ENCODE data around the gene TCF7L1. TPM values are rescaled to one million over a fixed set of nuclear protein-coding genes. Genes with fewer than 3 reads are reported as not detected.

Gene TCF7L1
- polyA plus RNA-seq, 3 donors = 0.05 to 0.09 TPM; not detected in 1

DNA sequence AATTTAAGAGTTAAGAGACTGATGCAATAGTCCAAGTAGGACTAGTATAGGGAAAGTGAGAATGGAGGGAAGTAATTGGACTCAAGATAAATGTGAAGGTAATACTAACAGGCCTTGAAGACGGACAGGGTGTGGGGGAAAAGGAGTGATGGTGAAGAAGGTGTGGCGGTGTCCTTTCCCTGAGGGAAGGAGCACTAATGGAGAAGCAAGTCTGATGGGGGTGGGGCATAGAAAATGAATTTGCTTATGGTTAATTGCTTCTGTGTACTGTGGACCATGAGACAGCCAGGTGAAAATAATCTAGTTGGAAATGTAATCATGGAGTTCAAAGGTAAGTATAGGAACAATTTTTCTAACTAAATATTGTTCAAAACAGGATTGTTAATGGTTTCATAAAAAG, 201.7 kb downstream of the TCF7L1 start:
- no peak overlapping the region for H3K4me2 ChIP-seq (replicated peaks; ENCODE audit: extremely low read depth, low read length, poor library complexity, severe bottlenecking)
- Mint-ChIP-seq H3K27me3 (ENCODE audit: low read depth in 3 of 3) (peaks cover 2 to 11% (median 3%) of the 10 kb centered on the region in 3 donors), H3K27ac (no peak overlapping the region), H3K4me3 (no peak overlapping the region), H3K9me3 (peaks cover 0 to 6% (median 2%) of the 10 kb centered on the region in 7 donors), H3K4me1 (no peaks in the 10 kb centered on the region), H3K36me3 (no peaks in the 10 kb centered on the region)
- H2AFZ ChIP-seq (ENCODE audit: insufficient read depth, low read depth, low read length, poor library complexity, severe bottlenecking) = no peak overlapping the region
- H3K27ac ChIP-seq (ENCODE audit: low read depth in 1 of 2, low read length in 2 of 2) = no peak overlapping the region
- no peaks in the 10 kb centered on the region for H3K27me3 ChIP-seq (ENCODE audit: control insufficient read depth in 2 of 2, insufficient read depth in 2 of 2, low read length in 2 of 2)
- no peak overlapping the region for H3K4me3 ChIP-seq (replicated peaks in 1 of 3; ENCODE audit: low read depth in 2 of 3, low read length in 3 of 3)
- H3K4me1 ChIP-seq (ENCODE audit: control insufficient read depth in 1 of 2, insufficient read depth in 2 of 2, low read length in 2 of 2) = no peaks in the 10 kb centered on the region
- no peak overlapping the region for H3K9ac ChIP-seq (ENCODE audit: insufficient read depth, low read length, poor library complexity, severe bottlenecking)
- intact Hi-C loops (cut with micrococcal nuclease) = no loop called here
- H3K36me3 ChIP-seq (replicated peaks in 1 of 2; ENCODE audit: control insufficient read depth in 1 of 2, insufficient read depth in 2 of 2, low read length in 2 of 2) = no peaks in the 10 kb centered on the region
- H4K20me1 ChIP-seq (ENCODE audit: insufficient read depth, low read length) = no peaks in the 10 kb centered on the region
- no peaks in the 10 kb centered on the region for H3K9me3 ChIP-seq (replicated peaks in 1 of 2; ENCODE audit: control insufficient read depth in 1 of 2, insufficient read depth in 1 of 2, low read length in 2 of 2)
- no peaks in the 10 kb centered on the region for H3K79me2 ChIP-seq (ENCODE audit: insufficient read depth, low read length)
- TF ChIP-seq, protein P1, sequence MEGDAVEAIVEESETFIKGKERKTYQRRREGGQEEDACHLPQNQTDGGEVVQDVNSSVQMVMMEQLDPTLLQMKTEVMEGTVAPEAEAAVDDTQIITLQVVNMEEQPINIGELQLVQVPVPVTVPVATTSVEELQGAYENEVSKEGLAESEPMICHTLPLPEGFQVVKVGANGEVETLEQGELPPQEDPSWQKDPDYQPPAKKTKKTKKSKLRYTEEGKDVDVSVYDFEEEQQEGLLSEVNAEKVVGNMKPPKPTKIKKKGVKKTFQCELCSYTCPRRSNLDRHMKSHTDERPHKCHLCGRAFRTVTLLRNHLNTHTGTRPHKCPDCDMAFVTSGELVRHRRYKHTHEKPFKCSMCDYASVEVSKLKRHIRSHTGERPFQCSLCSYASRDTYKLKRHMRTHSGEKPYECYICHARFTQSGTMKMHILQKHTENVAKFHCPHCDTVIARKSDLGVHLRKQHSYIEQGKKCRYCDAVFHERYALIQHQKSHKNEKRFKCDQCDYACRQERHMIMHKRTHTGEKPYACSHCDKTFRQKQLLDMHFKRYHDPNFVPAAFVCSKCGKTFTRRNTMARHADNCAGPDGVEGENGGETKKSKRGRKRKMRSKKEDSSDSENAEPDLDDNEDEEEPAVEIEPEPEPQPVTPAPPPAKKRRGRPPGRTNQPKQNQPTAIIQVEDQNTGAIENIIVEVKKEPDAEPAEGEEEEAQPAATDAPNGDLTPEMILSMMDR (IDR thresholded peaks at IDR 0.05) = no peak
- WGBS (ENCODE audit: insufficient coverage) = 50% methylated on average over 2 of the region's 2 CpGs
- no peak for DNase-seq

DNA sequence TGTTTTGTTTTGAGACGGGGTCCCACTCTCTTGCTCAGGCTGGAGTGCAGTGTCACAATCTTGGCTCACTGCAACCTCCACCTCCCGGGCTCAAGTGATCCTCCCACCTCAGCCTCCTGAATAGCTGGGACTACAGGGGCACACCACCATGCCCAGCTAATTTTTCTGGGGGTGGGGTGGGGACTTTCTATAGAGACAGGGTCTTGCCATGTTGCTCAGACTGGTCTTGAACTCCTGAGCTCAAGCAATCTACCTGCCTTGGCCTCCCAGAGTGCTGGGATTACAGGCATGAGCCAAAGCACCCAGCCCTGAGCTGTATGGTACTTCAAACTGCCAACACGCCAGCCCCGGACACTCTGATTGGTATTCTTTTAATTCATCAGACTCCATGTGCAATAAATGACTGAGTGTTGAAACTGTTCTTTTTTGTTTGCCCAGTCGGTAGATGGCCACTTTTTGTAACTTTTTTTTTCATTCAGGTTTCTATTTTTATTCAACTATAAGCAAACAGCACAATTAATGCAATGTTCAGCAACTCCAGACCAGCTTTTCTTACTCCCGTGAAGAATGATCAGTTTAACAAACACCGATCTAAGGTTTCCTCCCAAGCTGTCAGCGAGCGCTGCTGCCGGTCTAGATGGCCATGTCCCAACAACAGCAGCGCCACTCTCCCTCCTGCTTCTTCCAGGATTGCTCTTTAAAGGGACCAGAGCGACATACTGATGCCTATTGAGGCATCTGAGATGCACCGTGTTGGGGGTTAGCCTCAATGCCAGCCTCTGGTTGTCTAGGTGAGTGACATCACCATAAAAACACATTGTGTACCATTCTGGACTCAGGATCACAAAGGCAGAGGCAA, 207.1 kb downstream of the TCF7L1 start:
- no peak overlapping the region for H3K4me2 ChIP-seq (replicated peaks; ENCODE audit: extremely low read depth, low read length, poor library complexity, severe bottlenecking)
- no peak overlapping the region for H3K9ac ChIP-seq (ENCODE audit: insufficient read depth, low read length, poor library complexity, severe bottlenecking)
- H3K27ac ChIP-seq (ENCODE audit: low read depth in 1 of 2, low read length in 2 of 2) = no peak overlapping the region
- TF ChIP-seq, protein P1 (IDR thresholded peaks at IDR 0.05) = no peak
- H4K20me1 ChIP-seq (ENCODE audit: insufficient read depth, low read length) = peaks cover 3% of the 10 kb centered on the region
- H3K9me3 Mint-ChIP-seq = no peaks in the 10 kb centered on the region
- H3K4me3 Mint-ChIP-seq = no peak overlapping the region
- no peaks in the 10 kb centered on the region for H3K4me1 Mint-ChIP-seq
- no peaks in the 10 kb centered on the region for H3K4me1 ChIP-seq (ENCODE audit: control insufficient read depth in 1 of 2, insufficient read depth in 2 of 2, low read length in 2 of 2)
- peaks cover 5 to 11% (median 6%) of the 10 kb centered on the region in 3 donors for H3K27me3 Mint-ChIP-seq (ENCODE audit: low read depth in 3 of 3)
- WGBS (ENCODE audit: insufficient coverage) = 82% methylated on average over 5 of the region's 13 CpGs
- no peaks in the 10 kb centered on the region for H3K27me3 ChIP-seq (ENCODE audit: control insufficient read depth in 2 of 2, insufficient read depth in 2 of 2, low read length in 2 of 2)
- no peak for DNase-seq
- no peaks in the 10 kb centered on the region for H3K79me2 ChIP-seq (ENCODE audit: insufficient read depth, low read length)
- intact Hi-C loops (cut with micrococcal nuclease) = no loop called here
- H3K36me3 ChIP-seq (replicated peaks in 1 of 2; ENCODE audit: control insufficient read depth in 1 of 2, insufficient read depth in 2 of 2, low read length in 2 of 2) = peaks cover 16 to 27% of the 10 kb centered on the region in 2 donors
- no peak overlapping the region for H3K27ac Mint-ChIP-seq
- no peaks in the 10 kb centered on the region for H3K9me3 ChIP-seq (replicated peaks in 1 of 2; ENCODE audit: control insufficient read depth in 1 of 2, insufficient read depth in 1 of 2, low read length in 2 of 2)
- peaks cover 24 to 33% of the 10 kb centered on the region in 2 donors for H3K36me3 Mint-ChIP-seq
- H2AFZ ChIP-seq (ENCODE audit: insufficient read depth, low read depth, low read length, poor library complexity, severe bottlenecking) = no peak overlapping the region
- H3K4me3 ChIP-seq (replicated peaks in 1 of 3; ENCODE audit: low read depth in 2 of 3, low read length in 3 of 3) = no peak overlapping the region

All from CD14-positive monocyte (primary cell).